H1 (cell line): ENCODE measurements around the gene PFDN5. TPM values are rescaled to one million over a fixed set of nuclear protein-coding genes. Genes with fewer than 3 reads are reported as not detected.

Experiments used
- CTCF ChIA-PET: fragments of 300-600 bp; sonication (Branson Sonifier 250); formaldehyde crosslinking; loops from one replicate; lab custom pipeline; 2021; ENCODE audit not compliant: partially characterized antibody; lab: Charles Lee
- POLR2A ChIA-PET: fragments of 300-600 bp; sonication (Branson Sonifier 250); formaldehyde crosslinking; loops from one replicate; lab custom pipeline; 2021; ENCODE audit warnings: inconsistent platforms; ENCODE audit not compliant: partially characterized antibody; lab: Charles Lee
- DNase-seq, 2 experiments: peaks; one replicate each; pipeline versions ENCODE4 v3.0.0 to v3.0.0-alpha.2; 2010 to 2022; ENCODE audit warnings: low spot score in 2 of 2, low read depth in 1 of 2, mixed read lengths in 1 of 2
- FAIRE-seq: peaks from 2 replicates; lab custom pipeline; 2011; peaks lifted over from hg19 to GRCh38; lab: Jason Lieb, UNC
- H2AFZ ChIP-seq: 2 replicates; pipeline ENCODE4 v1.8.1; 2012; ENCODE audit warnings: low read length, inconsistent platforms
- H2AK5ac ChIP-seq: 2 replicates; pipeline ENCODE4 v1.6.1; 2013; ENCODE audit warnings: low read depth, low read length
- H2BK120ac ChIP-seq: replicated peaks from 2 replicates; pipeline ENCODE3; 2013; ENCODE audit warnings: low read depth, low read length, inconsistent platforms
- H2BK12ac ChIP-seq: 2 replicates; pipeline ENCODE4 v1.6.1; 2013; ENCODE audit warnings: low read depth, low read length
- H2BK15ac ChIP-seq: 2 replicates; pipeline ENCODE4 v1.6.1; 2013; ENCODE audit warnings: low read length
- H2BK20ac ChIP-seq: 2 replicates; pipeline ENCODE4 v1.6.1; 2013; ENCODE audit warnings: low read length
- H2BK5ac ChIP-seq: 2 replicates; pipeline ENCODE4 v1.6.1; 2013; ENCODE audit warnings: low read depth, low read length
- H3K14ac ChIP-seq: 2 replicates; pipeline ENCODE4 v1.6.1; 2013; ENCODE audit warnings: inconsistent platforms; ENCODE audit not compliant: insufficient read length
- H3K18ac ChIP-seq: 2 replicates; pipeline ENCODE4 v1.6.1; 2013; ENCODE audit warnings: low read length; ENCODE audit errors: extremely low read depth
- H3K23ac ChIP-seq: 2 replicates; pipeline ENCODE4 v1.6.1; 2013; ENCODE audit warnings: inconsistent platforms; ENCODE audit not compliant: insufficient read length
- H3K23me2 ChIP-seq: 2 replicates; pipeline ENCODE4 v1.6.1; 2013; ENCODE audit warnings: low read depth, low read length
- H3K27ac ChIP-seq: 2 replicates; pipeline ENCODE4 v1.6.1; 2011; ENCODE audit warnings: low read depth, low read length, inconsistent platforms
- H3K27me3 ChIP-seq, 4 experiments: replicated peaks in 1 of 4; 1 replicate in 1 of 4; 2 replicates in 3 of 4; pipeline versions ENCODE4 v1.6.1 to v1.8.1; 2011 to 2013; ENCODE audit warnings: low read length in 3 of 4, mild to moderate bottlenecking in 3 of 4, inconsistent platforms in 2 of 4, mixed read lengths in 2 of 4, moderate library complexity in 1 of 4; ENCODE audit not compliant: control insufficient read depth in 3 of 4, insufficient read depth in 3 of 4; ENCODE audit errors: extremely low read depth in 1 of 4
- H3K36me3 ChIP-seq, 4 experiments: 2 replicates each; pipeline versions ENCODE4 v1.6.1 to v1.8.1; 2011 to 2013; ENCODE audit warnings: mild to moderate bottlenecking in 4 of 4, low read length in 3 of 4, moderate library complexity in 2 of 4, control low read depth in 1 of 4, inconsistent platforms in 1 of 4; ENCODE audit not compliant: insufficient read depth in 4 of 4, control insufficient read depth in 2 of 4
- H3K4ac ChIP-seq: replicated peaks from 2 replicates; pipeline ENCODE3; 2013; ENCODE audit warnings: low read length, low read depth, mixed read lengths, inconsistent platforms; ENCODE audit not compliant: insufficient read length
- H3K4me1 ChIP-seq, 4 experiments: replicated peaks in 1 of 4; 1 replicate in 1 of 4; 2 replicates in 3 of 4; pipeline versions ENCODE4 v1.6.1 to v1.8.1; 2011 to 2013; ENCODE audit warnings: low read length in 3 of 4, inconsistent platforms in 2 of 4, mixed read lengths in 1 of 4; ENCODE audit not compliant: insufficient read depth in 4 of 4, control insufficient read depth in 3 of 4
- H3K4me2 ChIP-seq, 2 experiments: 2 replicates each; pipeline versions ENCODE4 v1.6.1 to v1.8.1; 2011 to 2013; ENCODE audit warnings: low read depth in 2 of 2, low read length in 2 of 2, control low read depth in 1 of 2, inconsistent platforms in 1 of 2, mild to moderate bottlenecking in 1 of 2; ENCODE audit not compliant: insufficient read depth in 1 of 2
- H3K4me3 ChIP-seq, 4 experiments: fragments of 200-600, 300-600 bp in 1 of 4; sonication (generic), shearing (Covaris generic), sonication (Bioruptor Twin) in 1 of 4; 2 replicates each; pipeline versions ENCODE4 v1.5.1 to v1.8.1; 2011 to 2016; ENCODE audit warnings: low read length in 4 of 4, low read depth in 3 of 4, control low read depth in 2 of 4, inconsistent platforms in 2 of 4, mild to moderate bottlenecking in 2 of 4, mixed read lengths in 1 of 4, moderate library complexity in 1 of 4; ENCODE audit not compliant: insufficient read depth in 2 of 4; ENCODE audit errors: extremely low read depth in 1 of 4
- H3K56ac ChIP-seq: replicated peaks from 2 replicates; pipeline ENCODE3; 2013; ENCODE audit warnings: low read depth, mild to moderate bottlenecking, mixed read lengths, low read length, inconsistent platforms; ENCODE audit not compliant: insufficient read length
- H3K79me1 ChIP-seq: 2 replicates; pipeline ENCODE4 v1.6.1; 2013; ENCODE audit warnings: low read depth, low read length, control low read depth
- H3K79me2 ChIP-seq, 2 experiments: 2 replicates each; pipeline versions ENCODE4 v1.6.1 to v1.8.1; 2012 to 2013; ENCODE audit warnings: low read length in 2 of 2, mild to moderate bottlenecking in 2 of 2, inconsistent platforms in 1 of 2; ENCODE audit not compliant: insufficient read depth in 2 of 2, control insufficient read depth in 1 of 2
- H3K9ac ChIP-seq, 4 experiments: replicated peaks in 1 of 4; 1 replicate in 1 of 4; 2 replicates in 3 of 4; pipeline versions ENCODE4 v1.6.1 to v1.8.1; 2011 to 2013; ENCODE audit warnings: low read depth in 3 of 4, low read length in 3 of 4, control low read depth in 2 of 4, mild to moderate bottlenecking in 2 of 4, moderate library complexity in 2 of 4, inconsistent platforms in 1 of 4; ENCODE audit errors: extremely low read depth in 1 of 4
- H3K9me3 ChIP-seq, 2 experiments: 2 replicates each; pipeline versions ENCODE4 v1.6.1 to v1.8.1; 2012 to 2013; ENCODE audit warnings: mild to moderate bottlenecking in 2 of 2, moderate library complexity in 2 of 2, control low read depth in 1 of 2, inconsistent platforms in 1 of 2, low read depth in 1 of 2, low read length in 1 of 2, mixed read lengths in 1 of 2; ENCODE audit not compliant: insufficient read depth in 2 of 2
- H4K20me1 ChIP-seq, 2 experiments: replicated peaks in 1 of 2; 2 replicates each; pipeline versions ENCODE3 to v1.8.1; 2011 to 2013; ENCODE audit warnings: inconsistent platforms in 2 of 2, low read length in 2 of 2, mild to moderate bottlenecking in 1 of 2; ENCODE audit not compliant: insufficient read depth in 2 of 2, control insufficient read depth in 1 of 2
- H4K5ac ChIP-seq: 2 replicates; pipeline ENCODE4 v1.6.1; 2013; ENCODE audit warnings: low read length, low read depth, mixed read lengths, inconsistent platforms; ENCODE audit not compliant: insufficient read length
- H4K8ac ChIP-seq: 2 replicates; pipeline ENCODE4 v1.8.0; 2013; ENCODE audit warnings: mild to moderate bottlenecking, moderate library complexity, low read length, inconsistent platforms; ENCODE audit not compliant: insufficient read depth; ENCODE audit errors: extremely low read depth
- H4K91ac ChIP-seq: replicated peaks from 2 replicates; pipeline ENCODE3; 2013; ENCODE audit warnings: low read length, mixed read lengths, inconsistent platforms; ENCODE audit not compliant: insufficient read length
- BCL11A ChIP-seq, 2 experiments: IDR thresholded peaks; one replicate each; pipeline ENCODE4 v1.6.1; 2011; ENCODE audit warnings: low read depth in 2 of 2, low read length in 2 of 2, mild to moderate bottlenecking in 2 of 2
- PHF8 ChIP-seq: fragments of 200-600 bp; sonication (generic); conservative IDR thresholded peaks from 2 replicates; pipeline ENCODE4 v1.7.1; 2012; ENCODE audit warnings: low read depth, mild to moderate bottlenecking, inconsistent platforms, low read length, moderate library complexity
- RXRA ChIP-seq: IDR thresholded peaks from 2 replicates; pipeline ENCODE4 v1.6.1; 2011; ENCODE audit warnings: low read depth, mild to moderate bottlenecking, low read length, moderate library complexity; ENCODE audit not compliant: insufficient read depth
- SAP30 ChIP-seq: fragments of 300-600 bp; sonication (generic); IDR thresholded peaks from 2 replicates; pipeline ENCODE4 v1.7.1; 2012; ENCODE audit warnings: low read length, moderate library complexity, mild to moderate bottlenecking, inconsistent platforms; ENCODE audit not compliant: insufficient read depth, insufficient replicate concordance
- SIRT6 ChIP-seq: IDR thresholded peaks from one replicate; pipeline ENCODE4 v1.7.1; 2012; ENCODE audit warnings: low read length, inconsistent platforms
- WGBS, 2 experiments: shearing (Covaris generic) in 1 of 2; methylation state at CpG; one replicate each; pipeline versions ENCODE4 v1.1.6 to v1.1.7; 2013 to 2015; ENCODE audit warnings: low lambda C conversion rate in 2 of 2, mixed read lengths in 2 of 2, inconsistent platforms in 1 of 2, low coverage in 1 of 2, missing lambda C conversion rate in 1 of 2; ENCODE audit not compliant: insufficient replicate concordance in 2 of 2, insufficient coverage in 1 of 2, insufficient read length in 1 of 2; ENCODE audit errors: extremely low coverage in 1 of 2, missing lambda C conversion rate in 1 of 2; 5-methylcytosine and 5-hydroxymethylcytosine counted together
- polyA plus RNA-seq, 7 experiments: library from polyadenylated mRNA; depleted of rRNA in 3 of 7; stranded (reverse) in 5 of 7; unstranded in 2 of 7; fragments of >200 nt in 5 of 7; fragments of 200-250 nt in 2 of 7; gene quantifications; 1 replicate in 5 of 7; 2 replicates in 1 of 7; 4 replicates in 1 of 7; pipeline versions ENCODE4 v1.2.1 to v1.2.3, GENCODE V29; 2011 to 2013; ENCODE audit warnings: missing spikeins in 2 of 7, mixed read lengths in 2 of 7
- total RNA-seq: library from RNA; stranded (reverse); fragmentation: NEBNext Ultra II Directional; extraction: Animal tissue kit (Norgen Biotek cat#: 25700); gene quantifications from 2 replicates; pipeline ENCODE4 v1.2.1, GENCODE V29; 2021

The PFDN5 gene
- total and polyA plus RNA-seq, 2 of the 8 experiments (the other 6 are each of a cell fraction or from before 2014, with no cell fraction given) = 290 to 630 TPM

DNA sequence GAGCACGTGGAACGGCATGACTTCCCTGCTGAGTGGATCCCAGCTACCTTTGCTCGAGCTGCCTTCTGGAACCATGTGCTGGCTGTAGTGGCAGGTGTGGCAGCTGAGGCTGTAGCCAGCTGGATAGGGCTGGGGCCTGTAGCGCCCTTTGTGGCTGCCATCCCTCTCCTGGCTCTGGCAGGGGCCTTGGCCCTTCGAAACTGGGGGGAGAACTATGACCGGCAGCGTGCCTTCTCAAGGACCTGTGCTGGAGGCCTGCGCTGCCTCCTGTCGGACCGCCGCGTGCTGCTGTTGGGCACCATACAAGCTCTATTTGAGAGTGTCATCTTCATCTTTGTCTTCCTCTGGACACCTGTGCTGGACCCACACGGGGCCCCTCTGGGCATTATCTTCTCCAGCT lies 42.0 kb upstream of the PFDN5 start:
- H2BK12ac ChIP-seq = no peak overlapping the region
- TF ChIP-seq SIRT6 (no peak), PHF8 (no peak), BCL11A (IDR thresholded peaks at IDR 0.05; ENCODE audit: low read depth in 2 of 2, low read length in 2 of 2) (no peak), SAP30 (no peak), RXRA (no peak)

More for the DNA sequence above, 42.0 kb upstream of the PFDN5 start:
- Histone ChIP-seq H2BK15ac (no peak overlapping the region), H3K36me3 (peaks cover 0 to 4% (median 0%) of the 10 kb centered on the region in 4 experiments; a peak in 1 of 8 replicates), H4K91ac (no peak overlapping the region), H2BK5ac (0 out of 2 replicates have a peak overlapping the region, but pooled peaks have one; percentile 21), H3K4ac (no peak overlapping the region), H3K79me1 (no peaks in the 10 kb centered on the region), H3K9ac (no peak overlapping the region), H3K14ac (no peak overlapping the region), H3K27ac (no peak overlapping the region), H3K4me2 (peak overlapping the region; percentile 35 to 94; a peak in 2 of 4 replicates), H3K18ac (no peak overlapping the region), H3K79me2 (peaks cover 0 to 15% of the 10 kb centered on the region in 2 experiments; a peak in 1 of 4 replicates), H3K56ac (no peak overlapping the region), H4K20me1 (no peaks in the 10 kb centered on the region), H2AFZ (no peak overlapping the region), H3K4me1 (peaks cover 0 to 12% (median 3%) of the 10 kb centered on the region in 4 experiments; a peak in 5 of 7 replicates), H3K9me3 (no peaks in the 10 kb centered on the region), H2BK20ac (no peak overlapping the region), H3K27me3 (no peaks in the 10 kb centered on the region), H4K8ac (no peak overlapping the region), H4K5ac (no peak overlapping the region), H2BK120ac (no peak overlapping the region), H3K23ac (no peak overlapping the region), H3K4me3 (no peak overlapping the region), H3K23me2 (peaks cover 7% of the 10 kb centered on the region; the same call in 1 of the 2 replicates), H2AK5ac (no peak overlapping the region)
- no peak for FAIRE-seq
- ChIA-PET POLR2A (interaction anchor here (1.3 to 4.4 kb wide), 7 partner anchors 10 to 245 kb away, joined by 3 to 41 read pairs (median 3); no protein-coding TSS in a partner anchor), CTCF (interaction anchor here (0.7 to 23.0 kb wide), 12 partner anchors 8 to 188 kb away, joined by 3 to 654 read pairs (median 6); partner anchors contain the start of genes AAAS and ESPL1)
- 94% methylated on average over 13 of the region's 13 CpGs; no CpG with 5 or more reads in 1 of the 2 experiments for WGBS, 2 experiments
- DNase-seq = no peak
